ENCODE results near the gene AP1B1.

- TF ChIP-seq CTCF (IDR thresholded peaks at IDR 0.05; ENCODE audit: low read depth, low read length, missing input control) (no peak), SP1 (IDR thresholded peaks at IDR 0.05) (no peak)
Measured at GRCh38 chr22:29426476-29426875, 38.1 kb upstream of the AP1B1 start.
